Prostate gland (tissue), 2 donors: ENCODE results near the gene BICC1. TPM values are rescaled to one million over a fixed set of nuclear protein-coding genes. Genes with fewer than 3 reads are reported as not detected.

Experiments
- DNase-seq: peaks from one replicate; pipeline ENCODE4 v3.0.0-alpha.2; 2019; ENCODE audit warnings: low spot score
- H3K27ac ChIP-seq, 2 donors: fragments of 200-600 bp; sonication (generic); 2 replicates each; pipeline ENCODE4 v1.5.1; 2017 to 2019
- H3K27me3 ChIP-seq: fragments of 200-600 bp; sonication (generic); replicated peaks from 2 replicates; pipeline ENCODE4 v1.5.1; 2019; ENCODE audit not compliant: insufficient read depth
- H3K36me3 ChIP-seq, 2 donors: fragments of 200-600 bp; sonication (generic); 1 replicate in 1 of 2; 2 replicates in 1 of 2; pipeline versions ENCODE4 v1.5.1 to v1.8.1; 2017 to 2019
- H3K4me1 ChIP-seq: fragments of 200-600 bp; sonication (generic); replicated peaks from 2 replicates; pipeline ENCODE4 v1.5.1; 2019
- H3K4me3 ChIP-seq, 2 donors: fragments of 200-600 bp; sonication (generic); 2 replicates each; pipeline ENCODE4 v1.5.1; 2017 to 2019
- H3K9me3 ChIP-seq: fragments of 200-600 bp; sonication (generic); 2 replicates; pipeline ENCODE4 v1.5.1; 2017
- POLR2A ChIP-seq: fragments of 450-650 bp; IDR thresholded peaks from one replicate; pipeline ENCODE4 v1.6.1; 2016; ENCODE audit warnings: antibody characterized with exemption, mild to moderate bottlenecking
- POLR2AphosphoS5 ChIP-seq: sonication (generic); formaldehyde crosslinking; IDR thresholded peaks from one replicate; pipeline ENCODE4 v1.6.1; 2017; ENCODE audit warnings: antibody characterized with exemption
- WGBS: methylation state at CpG from one replicate; pipeline ENCODE4 v1.1.5; 2018; 5-methylcytosine and 5-hydroxymethylcytosine counted together
- intact Hi-C: fragments of 100-400 bp; cut with DNase I; formaldehyde crosslinking; loops from one replicate; pipeline ENCODE4 v1.14.2; 2022
- total RNA-seq, 2 donors: library from RNA; depleted of rRNA; stranded (reverse); fragments of >200 nt; gene quantifications; one replicate each; pipeline ENCODE4 v1.1.0, GENCODE V29; 2016
- TF ChIP-seq, protein P1 (sequence below), 4 experiments: fragments of 200-600 bp in 2 of 4; fragments of 450-650 bp in 2 of 4; sonication (generic) in 2 of 4; IDR thresholded peaks; 1 replicate in 3 of 4; 2 replicates in 1 of 4; pipeline ENCODE4 v1.5.1; 2016 to 2019; ENCODE audit warnings: antibody characterized with exemption in 4 of 4, mild to moderate bottlenecking in 2 of 4, moderate library complexity in 2 of 4

Gene BICC1
- total RNA-seq, 2 donors from 2014 or later: 5.1 to 12.7 TPM

DNA sequence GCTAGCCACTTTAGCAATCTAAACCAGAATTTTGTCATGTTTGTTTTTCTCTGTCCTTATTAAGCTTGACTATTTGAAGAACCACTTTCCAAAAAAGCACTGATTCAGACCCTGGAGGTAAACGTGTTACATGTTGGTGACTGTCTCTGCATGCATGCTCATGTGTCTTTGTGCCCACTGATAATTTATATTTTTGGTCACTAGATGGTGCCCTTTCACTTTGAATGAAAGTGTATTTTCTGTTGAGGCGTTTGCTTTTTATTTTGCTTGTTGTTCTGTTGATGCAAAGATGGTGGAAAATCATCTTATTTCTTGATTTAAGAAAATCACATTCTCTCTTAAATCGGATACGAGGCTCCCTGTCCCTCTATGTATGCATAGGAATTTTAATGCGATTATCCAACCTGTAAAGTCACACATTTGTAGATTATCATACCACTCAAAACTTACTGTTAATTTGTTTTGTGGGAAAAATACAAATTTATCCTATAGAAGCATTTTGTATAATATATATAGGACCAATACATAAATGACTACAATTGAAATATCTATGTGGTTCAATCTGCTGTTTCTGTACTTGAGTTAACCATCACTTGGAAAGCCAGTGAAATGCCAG lies 269.3 kb downstream of the BICC1 start:
- no peak for TF ChIP-seq POLR2A
- TF ChIP-seq, protein P1, sequence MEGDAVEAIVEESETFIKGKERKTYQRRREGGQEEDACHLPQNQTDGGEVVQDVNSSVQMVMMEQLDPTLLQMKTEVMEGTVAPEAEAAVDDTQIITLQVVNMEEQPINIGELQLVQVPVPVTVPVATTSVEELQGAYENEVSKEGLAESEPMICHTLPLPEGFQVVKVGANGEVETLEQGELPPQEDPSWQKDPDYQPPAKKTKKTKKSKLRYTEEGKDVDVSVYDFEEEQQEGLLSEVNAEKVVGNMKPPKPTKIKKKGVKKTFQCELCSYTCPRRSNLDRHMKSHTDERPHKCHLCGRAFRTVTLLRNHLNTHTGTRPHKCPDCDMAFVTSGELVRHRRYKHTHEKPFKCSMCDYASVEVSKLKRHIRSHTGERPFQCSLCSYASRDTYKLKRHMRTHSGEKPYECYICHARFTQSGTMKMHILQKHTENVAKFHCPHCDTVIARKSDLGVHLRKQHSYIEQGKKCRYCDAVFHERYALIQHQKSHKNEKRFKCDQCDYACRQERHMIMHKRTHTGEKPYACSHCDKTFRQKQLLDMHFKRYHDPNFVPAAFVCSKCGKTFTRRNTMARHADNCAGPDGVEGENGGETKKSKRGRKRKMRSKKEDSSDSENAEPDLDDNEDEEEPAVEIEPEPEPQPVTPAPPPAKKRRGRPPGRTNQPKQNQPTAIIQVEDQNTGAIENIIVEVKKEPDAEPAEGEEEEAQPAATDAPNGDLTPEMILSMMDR (IDR thresholded peaks at IDR 0.05): peak; percentile 40 to 68 (median 62)
- TF ChIP-seq POLR2AphosphoS5: peak; percentile 28
- peak; percentile 47 for DNase-seq
- WGBS: 20% methylated on average over 5 of the region's 5 CpGs
- H3K9me3 ChIP-seq: no peaks in the 10 kb centered on the region
- H3K4me3 ChIP-seq: no peak overlapping the region
- H3K27ac ChIP-seq: no peak overlapping the region
- no peaks in the 10 kb centered on the region for H3K27me3 ChIP-seq
- intact Hi-C loops: loop anchor here (5.0 kb wide), 3 partner anchors 170 to 840 kb away; no protein-coding TSS in a partner anchor
- no peaks in the 10 kb centered on the region for H3K36me3 ChIP-seq
- H3K4me1 ChIP-seq: no peaks in the 10 kb centered on the region

- no peaks in the 10 kb centered on the region for H3K9me3 ChIP-seq
- TF ChIP-seq, protein P1 (IDR thresholded peaks at IDR 0.05): no peak
- TF ChIP-seq POLR2AphosphoS5 (no peak), POLR2A (no peak)
- H3K4me1 ChIP-seq: no peaks in the 10 kb centered on the region
- WGBS: 36% methylated on average over 4 of the region's 4 CpGs
- intact Hi-C loops: loop anchor here (5.0 kb wide), 3 partner anchors 169 to 839 kb away; no protein-coding TSS in a partner anchor
- DNase-seq: no peak
- H3K36me3 ChIP-seq: no peaks in the 10 kb centered on the region
- H3K4me3 ChIP-seq: no peak overlapping the region
- H3K27me3 ChIP-seq: no peaks in the 10 kb centered on the region
- H3K27ac ChIP-seq: peak overlapping the region in 1 of 2 donors; percentile 11
Observed at GRCh38 chr10:58782876-58783851, 270.5 kb downstream of the BICC1 start.

- H3K27ac ChIP-seq: no peak overlapping the region
- no peak overlapping the region for H3K4me3 ChIP-seq
- 91% methylated on average over 4 of the region's 4 CpGs for WGBS
- no peak for DNase-seq
- TF ChIP-seq, protein P1 (IDR thresholded peaks at IDR 0.05): no peak
- no peak for TF ChIP-seq POLR2AphosphoS5
- no peak for TF ChIP-seq POLR2A
- H3K4me1 ChIP-seq: no peaks in the 10 kb centered on the region
- no peaks in the 10 kb centered on the region for H3K9me3 ChIP-seq
- H3K36me3 ChIP-seq: no peaks in the 10 kb centered on the region
- intact Hi-C loops: loop anchor here (5.0 kb wide), 3 partner anchors 168 to 838 kb away; no protein-coding TSS in a partner anchor
- H3K27me3 ChIP-seq: no peaks in the 10 kb centered on the region
Observed at GRCh38 chr10:58784361-58784760, 271.7 kb downstream of the BICC1 start.

- Histone ChIP-seq H3K4me1 (no peaks in the 10 kb centered on the region), H3K27ac (no peak overlapping the region), H3K27me3 (no peaks in the 10 kb centered on the region), H3K9me3 (no peaks in the 10 kb centered on the region), H3K4me3 (no peak overlapping the region), H3K36me3 (no peaks in the 10 kb centered on the region)
- intact Hi-C loops: no loop called here
- TF ChIP-seq POLR2AphosphoS5 (no peak), POLR2A (no peak)
- TF ChIP-seq, protein P1 (IDR thresholded peaks at IDR 0.05): no peak
- WGBS: 94% methylated on average over 3 of the region's 3 CpGs
- DNase-seq: no peak
Observed at GRCh38 chr10:58785354-58785753, 272.7 kb downstream of the BICC1 start.
